GM12801 (cell line): ENCODE measurements around the gene SAA2.

Experiments used
- CTCF ChIP-seq: IDR thresholded peaks from one replicate; pipeline ENCODE4 v1.5.1; 2011; ENCODE audit warnings: control low read depth; ENCODE audit not compliant: insufficient read length; ENCODE audit errors: extremely low read depth

SAA2 gene

GRCh38 chr11:18259259-18259658, 10.8 kb upstream of the SAA2 start:
- no peak for TF ChIP-seq CTCF

- no peak for TF ChIP-seq CTCF
These were observed 6.4 kb upstream of the SAA2 start for GRCh38 chr11:18254781-18255361.

GRCh38 chr11:18253778-18254338, 5.4 kb upstream of the SAA2 start:
- TF ChIP-seq CTCF, result no peak

GRCh38 chr11:18253233-18253632, 4.8 kb upstream of the SAA2 start:
- TF ChIP-seq CTCF, result no peak

GRCh38 chr11:18245396-18245795, 3.1 kb downstream of the SAA2 start:
- no peak for TF ChIP-seq CTCF

GRCh38 chr11:18243783-18244362, 4.6 kb downstream of the SAA2 start:
- TF ChIP-seq CTCF, result peak; percentile 66

GRCh38 chr11:18239655-18240054, 8.8 kb downstream of the SAA2 start:
- no peak for TF ChIP-seq CTCF
